Measurements from ENCODE around the gene BEND6.

- TF ChIP-seq GATA3 (IDR thresholded peaks at IDR 0.05; ENCODE audit: low read depth, low read length) (no peak), GATA2 (IDR thresholded peaks at IDR 0.05; ENCODE audit: low read depth, low read length) (no peak)
Measured at GRCh38 chr6:56916849-56917551, 37.9 kb upstream of the BEND6 start.
